AG08396 (cell line): ENCODE data around the gene ARHGEF10L.

ENCODE experiments used
- DNase-seq: peaks from one replicate; pipeline ENCODE4 v3.0.0; 2012; ENCODE audit warnings: low spot score, mixed read lengths

The ARHGEF10L gene

GRCh38 chr1:17658837-17659236 is 119.3 kb downstream of the ARHGEF10L start:
- DNase-seq, result no peak

- DNase-seq, result peak; percentile 88
Observed at GRCh38 chr1:17661546-17662157, 122.2 kb downstream of the ARHGEF10L start.

DNA sequence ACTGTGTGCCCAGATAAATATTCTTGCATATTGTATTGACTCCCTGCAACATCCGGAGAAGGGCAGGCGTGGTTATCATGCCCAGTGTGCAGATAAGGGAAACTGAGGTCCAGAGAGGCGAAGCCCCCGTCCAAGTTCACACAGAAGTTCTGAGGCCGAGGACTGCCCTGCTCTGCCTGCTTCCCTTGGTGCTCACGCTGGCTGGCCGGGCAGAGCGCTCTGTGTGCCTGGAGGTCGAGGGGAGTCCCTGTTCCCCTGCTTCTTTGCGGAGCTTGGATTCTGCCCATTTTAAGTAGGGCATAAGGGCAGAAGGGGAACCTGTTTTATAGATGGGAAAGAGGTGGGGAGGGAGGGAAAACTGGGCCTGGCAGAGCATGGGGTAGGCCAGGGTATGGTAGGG is 122.8 kb downstream of the ARHGEF10L start:
- DNase-seq, result no peak

DNA sequence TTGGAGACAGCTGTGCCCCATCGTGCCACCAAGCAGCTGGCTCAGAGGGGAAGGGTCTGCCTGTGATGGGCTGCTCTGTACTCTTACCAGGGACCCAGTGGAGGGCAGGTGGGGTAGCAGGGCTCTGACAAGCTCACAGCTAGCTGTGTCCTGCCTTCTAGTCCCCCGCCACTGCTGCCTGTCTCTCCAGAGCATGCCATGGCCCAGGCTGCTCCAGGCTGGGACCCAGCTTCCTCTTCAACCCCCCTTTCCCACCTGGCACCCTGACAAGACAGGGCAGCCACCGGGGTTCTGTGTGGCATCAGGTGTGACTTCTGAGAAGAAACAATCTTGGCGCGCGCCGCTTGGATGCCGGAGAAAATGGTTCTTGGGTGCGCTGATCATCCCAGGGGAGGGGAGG is 123.3 kb downstream of the ARHGEF10L start:
- no peak for DNase-seq

GRCh38 chr1:17663646-17664045 is 124.1 kb downstream of the ARHGEF10L start:
- no peak for DNase-seq

DNA sequence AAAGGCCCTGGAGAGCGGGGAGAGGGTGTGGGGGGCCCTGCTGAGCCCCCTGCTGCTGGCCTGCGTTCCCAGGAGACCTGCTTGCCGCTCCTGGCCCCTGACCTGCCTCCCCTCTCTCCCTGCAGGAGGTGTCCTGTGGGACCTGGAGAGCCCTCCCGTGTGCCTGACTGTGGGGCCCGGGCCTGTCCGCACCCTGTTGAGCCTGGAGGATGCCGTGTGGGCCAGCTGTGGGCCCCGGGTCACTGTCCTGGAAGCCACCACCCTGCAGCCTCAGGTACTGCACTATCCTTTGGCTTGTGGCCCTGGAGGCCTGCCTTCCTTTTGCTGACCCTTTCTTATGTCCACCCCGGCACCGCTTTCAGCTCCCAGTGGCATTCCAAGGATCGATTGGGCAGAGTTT is 124.8 kb downstream of the ARHGEF10L start:
- no peak for DNase-seq

GRCh38 chr1:17665054-17665453 is 125.6 kb downstream of the ARHGEF10L start:
- no peak for DNase-seq

GRCh38 chr1:17665950-17666720 is 126.6 kb downstream of the ARHGEF10L start:
- DNase-seq, result peak; percentile 38

- DNase-seq, result no peak
Observed at GRCh38 chr1:17667641-17668040, 128.1 kb downstream of the ARHGEF10L start.

DNA sequence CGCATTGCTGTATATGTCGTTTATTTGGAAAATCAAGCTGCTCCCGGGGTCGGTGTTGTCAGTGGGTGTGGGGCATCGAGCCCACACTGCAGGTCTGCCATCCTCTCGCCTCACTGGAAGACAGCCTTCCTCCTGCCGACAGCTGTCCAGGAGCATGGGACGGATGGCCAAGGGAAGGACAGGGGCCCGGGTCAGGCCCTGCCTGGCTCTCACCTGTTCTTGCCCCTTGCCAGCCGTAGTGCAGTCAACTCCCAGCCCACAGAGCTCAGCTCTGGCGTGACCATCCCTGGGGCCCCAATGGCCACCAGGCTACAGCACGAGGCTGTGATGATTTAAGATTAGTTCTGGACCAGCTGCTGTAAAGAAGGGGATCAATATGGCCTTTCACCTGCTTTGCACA is 128.7 kb downstream of the ARHGEF10L start:
- DNase-seq, result no peak

DNA sequence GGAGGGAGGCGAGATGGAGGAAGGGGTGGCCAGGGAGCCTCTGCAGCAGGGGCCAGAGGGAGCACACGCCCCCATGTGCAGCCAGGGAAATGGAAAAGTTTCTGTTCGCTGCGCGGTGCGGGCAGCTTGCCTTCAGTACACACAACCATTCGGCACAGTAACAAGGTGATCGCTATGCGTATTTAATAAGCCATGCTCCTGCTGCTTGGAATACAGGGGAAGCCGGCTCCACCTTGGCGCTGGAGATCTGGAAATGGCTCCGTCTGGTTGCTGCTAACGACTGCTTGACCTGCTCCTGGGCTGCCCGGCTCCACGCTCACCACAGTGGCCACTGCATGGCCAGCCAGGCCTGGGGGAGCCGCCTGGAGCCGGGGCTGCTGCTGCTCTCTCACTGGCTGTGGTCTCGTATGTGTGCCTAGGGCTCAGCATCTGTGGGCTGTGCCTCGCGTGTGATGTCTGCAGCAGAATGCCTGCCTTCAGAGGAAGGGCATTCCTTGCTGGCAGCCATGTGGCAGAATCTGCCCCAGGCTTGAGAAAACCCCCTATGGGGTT is 129.2 kb downstream of the ARHGEF10L start:
- no peak for DNase-seq

GRCh38 chr1:17669305-17669704 is 129.8 kb downstream of the ARHGEF10L start:
- no peak for DNase-seq

DNA sequence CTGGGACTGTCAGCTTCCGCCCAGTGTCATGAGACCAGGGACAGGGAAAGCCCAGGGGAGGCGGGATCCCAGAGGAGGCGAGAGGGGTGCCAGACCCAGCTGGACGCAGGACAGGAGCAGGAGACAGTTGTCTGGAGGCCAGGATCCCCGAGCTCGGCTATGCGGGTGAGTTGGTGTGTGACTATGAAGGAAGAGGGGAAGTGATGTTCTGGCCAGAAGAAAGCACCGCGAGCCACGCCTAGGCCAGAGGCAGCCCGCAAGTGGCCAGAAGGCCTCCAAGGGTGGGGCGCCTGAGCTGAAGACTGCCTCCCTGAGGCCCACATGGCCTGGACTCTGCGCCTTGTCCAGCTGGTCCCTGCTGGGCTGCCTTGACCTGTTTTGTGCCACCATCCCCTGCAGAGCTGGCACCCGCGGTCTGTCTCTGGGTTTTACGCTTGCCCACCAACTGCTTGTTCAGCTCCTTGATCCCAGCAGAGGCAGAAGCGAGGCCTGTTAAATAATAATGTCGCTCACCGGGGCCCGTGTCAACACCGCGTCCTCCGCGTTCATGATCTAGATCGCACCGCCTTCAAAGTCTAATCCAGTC is 130.5 kb downstream of the ARHGEF10L start:
- DNase-seq, result no peak

- DNase-seq, result no peak
Observed at GRCh38 chr1:17670587-17671313, 131.3 kb downstream of the ARHGEF10L start.

- DNase-seq, result no peak
Observed at GRCh38 chr1:17671314-17671705, 131.8 kb downstream of the ARHGEF10L start.

- DNase-seq, result no peak
Observed at GRCh38 chr1:17671741-17672140, 132.2 kb downstream of the ARHGEF10L start.

DNA sequence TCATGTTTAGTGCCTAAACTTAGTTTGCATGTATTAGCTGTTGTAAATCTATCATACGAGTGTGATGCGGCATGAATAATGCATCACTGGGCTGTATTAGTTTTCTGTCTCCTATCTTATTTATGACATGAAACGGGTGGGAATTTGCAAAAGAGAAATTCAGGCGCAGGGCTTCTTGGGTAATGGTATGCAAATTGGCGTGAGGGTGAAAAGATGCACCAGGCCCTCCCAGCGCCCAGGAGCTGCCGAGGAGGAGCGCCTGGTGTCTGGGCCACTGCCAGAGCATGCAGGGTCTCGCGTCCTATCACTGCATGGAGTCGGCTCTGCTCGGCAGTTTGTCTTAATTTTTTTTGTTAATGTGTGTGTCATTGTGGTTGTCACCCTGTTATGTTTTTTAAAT is 132.7 kb downstream of the ARHGEF10L start:
- DNase-seq, result no peak

- no peak for DNase-seq
Observed at GRCh38 chr1:17673329-17674072, 134.0 kb downstream of the ARHGEF10L start.

DNA sequence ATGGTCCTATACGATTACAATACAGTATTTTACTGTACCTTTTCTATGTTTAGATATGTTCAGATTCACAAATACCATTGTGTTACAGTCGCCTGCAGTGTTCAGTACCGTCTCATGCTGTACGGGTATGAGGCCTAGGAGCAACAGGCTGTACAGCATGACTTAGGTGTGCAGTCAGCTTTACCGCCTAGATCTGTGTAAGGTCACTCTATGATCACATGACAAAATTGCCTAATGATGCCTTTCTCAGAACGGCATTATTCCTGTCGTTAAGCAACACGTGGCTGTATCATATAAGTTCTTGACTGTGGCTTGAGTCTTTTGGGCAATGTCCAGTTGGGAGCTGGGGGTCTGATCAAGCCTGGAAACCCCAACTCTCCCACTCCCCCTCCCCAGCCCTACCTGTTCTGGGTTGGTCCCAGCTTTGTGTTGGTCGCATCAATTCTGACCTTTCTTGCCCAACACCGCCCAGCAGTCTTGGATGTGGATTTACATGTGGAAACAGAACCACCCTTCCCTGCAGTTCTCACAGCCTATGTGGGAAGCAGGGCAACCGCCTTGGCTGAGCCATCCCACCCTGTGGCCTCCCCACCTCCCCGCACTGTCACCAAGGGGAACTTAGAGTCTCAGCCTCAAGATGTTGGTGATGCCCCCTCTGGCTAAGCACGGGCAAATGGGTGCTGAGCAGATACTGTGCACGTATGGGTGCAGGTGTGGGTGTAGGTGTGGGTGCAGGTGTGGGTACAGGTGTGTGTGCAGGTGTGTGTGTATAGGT is 135.4 kb downstream of the ARHGEF10L start:
- no peak for DNase-seq

GRCh38 chr1:17675744-17676143 is 136.2 kb downstream of the ARHGEF10L start:
- DNase-seq, result no peak
